Hematopoietic multipotent progenitor cell treated with erythropoietin and hydrocortisone succinate and interleukin-3 and kit ligand, for 8 days (in vitro differentiated cells): ENCODE results near the gene KRAS.
A peak's percentile ranks its signal among the peaks of the same experiment; 100 is the strongest.
"Not testable (repeated sequence)": the region's sequence is repeated elsewhere in the genome, so short reads cannot be mapped to it uniquely, and the experiment has no call there.

Experiments
- DNase-seq: peaks from one replicate; pipeline ENCODE4 v3.0.0-alpha.2; 2015

The KRAS gene

GRCh38 chr12:25250744-25251730 lies at the start of gene KRAS:
Gene KRAS (minus strand): TSS chr12:25250929.
- peak; percentile 95 for DNase-seq

GRCh38 chr12:25296381-25296780 lies 45.7 kb upstream of the KRAS start:
- no peak for DNase-seq

GRCh38 chr12:25295361-25295760 lies 44.6 kb upstream of the KRAS start:
- no peak for DNase-seq

- DNase-seq = no peak
These were observed 42.9 kb upstream of the KRAS start for GRCh38 chr12:25293653-25294052.

GRCh38 chr12:25292810-25293221 lies 42.1 kb upstream of the KRAS start:
- not testable (repeated sequence) for DNase-seq

- DNase-seq = no peak
These were observed 36.9 kb upstream of the KRAS start for GRCh38 chr12:25287610-25288009.

GRCh38 chr12:25286837-25287236 lies 36.1 kb upstream of the KRAS start:
- no peak for DNase-seq

- DNase-seq = no peak
These were observed 33.3 kb upstream of the KRAS start for GRCh38 chr12:25284024-25284423.

- DNase-seq = no peak
These were observed 32.3 kb upstream of the KRAS start for GRCh38 chr12:25283006-25283405.

GRCh38 chr12:25280082-25280481 lies 29.4 kb upstream of the KRAS start:
- no peak for DNase-seq

GRCh38 chr12:25278269-25278668 lies 27.5 kb upstream of the KRAS start:
- no peak for DNase-seq

- peak; percentile 89 for DNase-seq
These were observed 25.6 kb upstream of the KRAS start for GRCh38 chr12:25276199-25276937.

- DNase-seq = no peak
These were observed 20.9 kb upstream of the KRAS start for GRCh38 chr12:25271486-25272098.

- no peak for DNase-seq
These were observed 19.0 kb upstream of the KRAS start for GRCh38 chr12:25269701-25270100.

GRCh38 chr12:25266497-25266896 lies 15.8 kb upstream of the KRAS start:
- DNase-seq = no peak

- DNase-seq = no peak
These were observed 14.1 kb upstream of the KRAS start for GRCh38 chr12:25264862-25265261.

- DNase-seq = no peak
These were observed 13.4 kb upstream of the KRAS start for GRCh38 chr12:25264114-25264513.

- DNase-seq = no peak
These were observed 12.9 kb upstream of the KRAS start for GRCh38 chr12:25263594-25263993.

GRCh38 chr12:25262389-25263074 lies 11.8 kb upstream of the KRAS start:
- no peak for DNase-seq

GRCh38 chr12:25257590-25258324 lies 7.0 kb upstream of the KRAS start:
- DNase-seq = no peak

- no peak for DNase-seq
These were observed 6.1 kb upstream of the KRAS start for GRCh38 chr12:25256826-25257225.

GRCh38 chr12:25256005-25256404 lies 5.3 kb upstream of the KRAS start:
- no peak for DNase-seq
